Mammary epithelial cell (primary cell): ENCODE measurements around the gene SGCA.

Experiments used
- EZH2 ChIP-seq: IDR thresholded peaks from 2 replicates; pipeline ENCODE4 v1.6.1; 2012; ENCODE audit warnings: low read length, inconsistent platforms, borderline replicate concordance
- TF ChIP-seq, protein P1 (sequence below), 2 donors: IDR thresholded peaks in 1 of 2; conservative IDR thresholded peaks in 1 of 2; 2 replicates each; pipeline ENCODE4 v1.5.1; 2011 to 2012; ENCODE audit warnings: inconsistent platforms in 2 of 2, low read length in 2 of 2, mild to moderate bottlenecking in 2 of 2, control low read depth in 1 of 2, low read depth in 1 of 2; ENCODE audit not compliant: insufficient read depth in 1 of 2; ENCODE audit errors: extremely low read depth in 1 of 2

GRCh38 chr17:50208611-50209061, 42.8 kb downstream of the SGCA start:
- TF ChIP-seq, protein P1, sequence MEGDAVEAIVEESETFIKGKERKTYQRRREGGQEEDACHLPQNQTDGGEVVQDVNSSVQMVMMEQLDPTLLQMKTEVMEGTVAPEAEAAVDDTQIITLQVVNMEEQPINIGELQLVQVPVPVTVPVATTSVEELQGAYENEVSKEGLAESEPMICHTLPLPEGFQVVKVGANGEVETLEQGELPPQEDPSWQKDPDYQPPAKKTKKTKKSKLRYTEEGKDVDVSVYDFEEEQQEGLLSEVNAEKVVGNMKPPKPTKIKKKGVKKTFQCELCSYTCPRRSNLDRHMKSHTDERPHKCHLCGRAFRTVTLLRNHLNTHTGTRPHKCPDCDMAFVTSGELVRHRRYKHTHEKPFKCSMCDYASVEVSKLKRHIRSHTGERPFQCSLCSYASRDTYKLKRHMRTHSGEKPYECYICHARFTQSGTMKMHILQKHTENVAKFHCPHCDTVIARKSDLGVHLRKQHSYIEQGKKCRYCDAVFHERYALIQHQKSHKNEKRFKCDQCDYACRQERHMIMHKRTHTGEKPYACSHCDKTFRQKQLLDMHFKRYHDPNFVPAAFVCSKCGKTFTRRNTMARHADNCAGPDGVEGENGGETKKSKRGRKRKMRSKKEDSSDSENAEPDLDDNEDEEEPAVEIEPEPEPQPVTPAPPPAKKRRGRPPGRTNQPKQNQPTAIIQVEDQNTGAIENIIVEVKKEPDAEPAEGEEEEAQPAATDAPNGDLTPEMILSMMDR (conservative IDR thresholded peaks at IDR 0.05 in 1 of 2, IDR thresholded peaks at IDR 0.05 in 1 of 2; ENCODE audit: extremely low read depth in 1 of 2, insufficient read depth in 1 of 2, low read depth in 1 of 2, low read length in 2 of 2), result no peak
- no peak for TF ChIP-seq EZH2
